ENCODE results near the gene NDUFV1.
"Not testable (repeated sequence)": the region's sequence is repeated elsewhere in the genome, so short reads cannot be mapped to it uniquely, and the experiment has no call there.

Gene NDUFV1

GRCh38 chr11:67659651-67660165 lies 53.0 kb downstream of the NDUFV1 start:
- not testable (repeated sequence) for DNase-seq

DNA sequence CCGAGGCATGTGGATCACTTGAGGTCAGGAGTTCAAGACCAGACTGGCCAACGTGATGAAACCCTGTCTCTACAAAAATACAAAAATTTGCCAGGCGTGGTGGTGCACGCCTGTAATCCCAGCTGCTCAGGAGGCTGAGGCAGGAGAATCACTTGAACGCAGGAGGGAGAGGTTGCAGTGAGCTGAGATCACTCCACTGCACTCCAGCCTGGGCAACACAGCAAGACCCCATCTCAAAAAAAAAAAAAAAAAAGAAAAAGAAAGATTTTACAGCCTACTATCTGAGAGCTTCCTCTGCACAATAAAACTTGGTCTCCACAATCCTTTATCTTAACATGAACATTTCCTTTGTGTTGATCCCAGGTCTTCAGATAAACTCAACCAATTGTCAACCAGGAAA lies 54.0 kb downstream of the NDUFV1 start:
- not testable (repeated sequence) for DNase-seq
